WTC11 (cell line): ENCODE results near the gene CCDC149. TPM values are rescaled to one million over a fixed set of nuclear protein-coding genes. Genes with fewer than 3 reads are reported as not detected.

Experiments
- ATAC-seq: fragments of 200-7000 bp; cut with Tn5 transposase; 2 replicates; pipeline ENCODE4 v1.10.0; 2021; ENCODE audit warnings: mild to moderate bottlenecking, moderate library complexity
- CTCF ChIA-PET: fragments of 300-600 bp; sonication (Branson Sonifier 250); formaldehyde crosslinking; loops from one replicate; lab custom pipeline; 2021; ENCODE audit warnings: antibody characterized with exemption; lab: Charles Lee
- POLR2A ChIA-PET: fragments of 350-600 bp; sonication (Branson Sonifier 250); formaldehyde crosslinking; loops from one replicate; lab custom pipeline; 2021; ENCODE audit warnings: antibody characterized with exemption; lab: Charles Lee
- DNase-seq: peaks from one replicate; pipeline ENCODE4 v3.0.0; 2021; ENCODE audit warnings: low spot score
- H3K27ac Mint-ChIP-seq: 2 replicates; pipeline ENCODE4 v1.8.0; 2021; ENCODE audit warnings: mixed read lengths
- H3K27me3 Mint-ChIP-seq: 2 replicates; pipeline ENCODE4 v1.8.0; 2021; ENCODE audit warnings: low read depth, mild to moderate bottlenecking, moderate library complexity, mixed read lengths
- H3K36me3 Mint-ChIP-seq: 2 replicates; pipeline ENCODE4 v1.8.0; 2021; ENCODE audit warnings: mixed read lengths
- H3K4me1 Mint-ChIP-seq: 2 replicates; pipeline ENCODE4 v1.8.0; 2022; ENCODE audit warnings: mixed read lengths
- H3K4me3 Mint-ChIP-seq: 2 replicates; pipeline ENCODE4 v1.8.0; 2021; ENCODE audit warnings: mild to moderate bottlenecking, moderate library complexity, mixed read lengths
- H3K9me3 Mint-ChIP-seq: 2 replicates; pipeline ENCODE4 v1.8.0; 2021; ENCODE audit warnings: mixed read lengths
- AFF4 ChIP-seq: sonication (generic); formaldehyde crosslinking; IDR thresholded peaks from 2 replicates; pipeline ENCODE4 v1.8.1; 2023; ENCODE audit warnings: mild to moderate bottlenecking, missing genetic modification reagents, borderline replicate concordance
- AR ChIP-seq: fragments of 250-450 bp; sonication (Bioruptor Pico); IDR thresholded peaks from 2 replicates; pipeline ENCODE4 v1.9.0; 2021; ENCODE audit warnings: mild to moderate bottlenecking
- ETV6 ChIP-seq: sonication (generic); formaldehyde crosslinking; IDR thresholded peaks from 2 replicates; pipeline ENCODE4 v1.8.1; 2022; ENCODE audit warnings: mild to moderate bottlenecking, missing genetic modification reagents
- IRF2 ChIP-seq: sonication (generic); formaldehyde crosslinking; IDR thresholded peaks from 2 replicates; pipeline ENCODE4 v1.8.0; 2022; ENCODE audit warnings: low read depth, missing genetic modification reagents, borderline replicate concordance
- SMAD3 ChIP-seq: sonication (generic); formaldehyde crosslinking; IDR thresholded peaks from 2 replicates; pipeline ENCODE4 v1.8.0; 2022; ENCODE audit warnings: missing genetic modification reagents, mild to moderate bottlenecking, borderline replicate concordance
- SMAD4 ChIP-seq: sonication (generic); formaldehyde crosslinking; IDR thresholded peaks from 2 replicates; pipeline ENCODE4 v1.8.0; 2022; ENCODE audit warnings: mild to moderate bottlenecking, missing genetic modification reagents
- ZBTB21 ChIP-seq: sonication (generic); formaldehyde crosslinking; IDR thresholded peaks from 2 replicates; pipeline ENCODE4 v1.8.1; 2023; ENCODE audit warnings: mild to moderate bottlenecking, missing genetic modification reagents, borderline replicate concordance
- ZNF121 ChIP-seq: sonication (generic); formaldehyde crosslinking; IDR thresholded peaks from 2 replicates; pipeline ENCODE4 v1.8.0; 2023; ENCODE audit warnings: missing genetic modification reagents
- ZNF232 ChIP-seq: sonication (generic); formaldehyde crosslinking; IDR thresholded peaks from 2 replicates; pipeline ENCODE4 v1.8.0; 2022; ENCODE audit warnings: mild to moderate bottlenecking, missing genetic modification reagents
- total RNA-seq: library from RNA; stranded (reverse); gene quantifications from 3 replicates; pipeline ENCODE4 v1.2.3, GENCODE V29; 2021
- TF ChIP-seq, protein P1 (sequence below): sonication (generic); formaldehyde crosslinking; IDR thresholded peaks from 2 replicates; pipeline ENCODE4 v1.8.0; 2023; ENCODE audit warnings: missing genetic modification reagents, mild to moderate bottlenecking, borderline replicate concordance
- TF ChIP-seq, protein P2 (sequence below): sonication (generic); formaldehyde crosslinking; IDR thresholded peaks from 2 replicates; pipeline ENCODE4 v1.8.1; 2023; ENCODE audit warnings: mild to moderate bottlenecking, moderate library complexity, missing genetic modification reagents
- TF ChIP-seq, protein P3 (sequence below): fragments of 250-450 bp; sonication (Bioruptor Pico); IDR thresholded peaks from 2 replicates; pipeline ENCODE4 v1.8.0; 2021; ENCODE audit warnings: mild to moderate bottlenecking
- TF ChIP-seq, protein P4 (sequence below): fragments of 250-450 bp; sonication (Bioruptor Pico); IDR thresholded peaks from 2 replicates; pipeline ENCODE4 v2.1.2; 2022; ENCODE audit warnings: mild to moderate bottlenecking, moderate library complexity
- TF ChIP-seq, protein P5 (sequence below): sonication (generic); formaldehyde crosslinking; IDR thresholded peaks from 2 replicates; pipeline ENCODE4 v1.8.1; 2023; ENCODE audit warnings: mild to moderate bottlenecking, missing genetic modification reagents
- TF ChIP-seq, protein P6 (sequence below): sonication (generic); formaldehyde crosslinking; conservative IDR thresholded peaks from 2 replicates; pipeline ENCODE4 v1.8.1; 2022; ENCODE audit warnings: mild to moderate bottlenecking, missing genetic modification reagents
- TF ChIP-seq, protein P7 (sequence below): sonication (generic); formaldehyde crosslinking; IDR thresholded peaks from 2 replicates; pipeline ENCODE4 v1.8.0; 2023; ENCODE audit warnings: mild to moderate bottlenecking, missing genetic modification reagents

The CCDC149 gene
- total RNA-seq, 1 experiment from 2014 or later = 3.9 TPM

GRCh38 chr4:24771241-24771640, 141.6 kb downstream of the CCDC149 start:
- Mint-ChIP-seq H3K9me3 (peaks cover 14% of the 10 kb centered on the region), H3K27ac (no peak overlapping the region), H3K4me1 (peaks cover 16% of the 10 kb centered on the region), H3K36me3 (no peaks in the 10 kb centered on the region), H3K4me3 (no peak overlapping the region), H3K27me3 (no peaks in the 10 kb centered on the region; the same call in 1 of the 2 replicates)
- POLR2A ChIA-PET = no interaction called here
- CTCF ChIA-PET = no interaction called here
- ATAC-seq = no peak
- DNase-seq = no peak
- TF ChIP-seq, protein P1, sequence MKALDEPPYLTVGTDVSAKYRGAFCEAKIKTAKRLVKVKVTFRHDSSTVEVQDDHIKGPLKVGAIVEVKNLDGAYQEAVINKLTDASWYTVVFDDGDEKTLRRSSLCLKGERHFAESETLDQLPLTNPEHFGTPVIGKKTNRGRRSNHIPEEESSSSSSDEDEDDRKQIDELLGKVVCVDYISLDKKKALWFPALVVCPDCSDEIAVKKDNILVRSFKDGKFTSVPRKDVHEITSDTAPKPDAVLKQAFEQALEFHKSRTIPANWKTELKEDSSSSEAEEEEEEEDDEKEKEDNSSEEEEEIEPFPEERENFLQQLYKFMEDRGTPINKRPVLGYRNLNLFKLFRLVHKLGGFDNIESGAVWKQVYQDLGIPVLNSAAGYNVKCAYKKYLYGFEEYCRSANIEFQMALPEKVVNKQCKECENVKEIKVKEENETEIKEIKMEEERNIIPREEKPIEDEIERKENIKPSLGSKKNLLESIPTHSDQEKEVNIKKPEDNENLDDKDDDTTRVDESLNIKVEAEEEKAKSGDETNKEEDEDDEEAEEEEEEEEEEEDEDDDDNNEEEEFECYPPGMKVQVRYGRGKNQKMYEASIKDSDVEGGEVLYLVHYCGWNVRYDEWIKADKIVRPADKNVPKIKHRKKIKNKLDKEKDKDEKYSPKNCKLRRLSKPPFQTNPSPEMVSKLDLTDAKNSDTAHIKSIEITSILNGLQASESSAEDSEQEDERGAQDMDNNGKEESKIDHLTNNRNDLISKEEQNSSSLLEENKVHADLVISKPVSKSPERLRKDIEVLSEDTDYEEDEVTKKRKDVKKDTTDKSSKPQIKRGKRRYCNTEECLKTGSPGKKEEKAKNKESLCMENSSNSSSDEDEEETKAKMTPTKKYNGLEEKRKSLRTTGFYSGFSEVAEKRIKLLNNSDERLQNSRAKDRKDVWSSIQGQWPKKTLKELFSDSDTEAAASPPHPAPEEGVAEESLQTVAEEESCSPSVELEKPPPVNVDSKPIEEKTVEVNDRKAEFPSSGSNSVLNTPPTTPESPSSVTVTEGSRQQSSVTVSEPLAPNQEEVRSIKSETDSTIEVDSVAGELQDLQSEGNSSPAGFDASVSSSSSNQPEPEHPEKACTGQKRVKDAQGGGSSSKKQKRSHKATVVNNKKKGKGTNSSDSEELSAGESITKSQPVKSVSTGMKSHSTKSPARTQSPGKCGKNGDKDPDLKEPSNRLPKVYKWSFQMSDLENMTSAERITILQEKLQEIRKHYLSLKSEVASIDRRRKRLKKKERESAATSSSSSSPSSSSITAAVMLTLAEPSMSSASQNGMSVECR (CRISPR knock-in tag) = no peak
- TF ChIP-seq AFF4 (CRISPR knock-in tag) (no peak), ETV6 (CRISPR knock-in tag) (no peak), SMAD3 (no peak), IRF2 (no peak), ZNF121 (CRISPR knock-in tag) (no peak), ZNF232 (CRISPR knock-in tag) (no peak), ZBTB21 (CRISPR knock-in tag) (no peak), SMAD4 (CRISPR knock-in tag) (no peak), AR (CRISPR knock-in tag) (no peak)
- TF ChIP-seq, protein P2, sequence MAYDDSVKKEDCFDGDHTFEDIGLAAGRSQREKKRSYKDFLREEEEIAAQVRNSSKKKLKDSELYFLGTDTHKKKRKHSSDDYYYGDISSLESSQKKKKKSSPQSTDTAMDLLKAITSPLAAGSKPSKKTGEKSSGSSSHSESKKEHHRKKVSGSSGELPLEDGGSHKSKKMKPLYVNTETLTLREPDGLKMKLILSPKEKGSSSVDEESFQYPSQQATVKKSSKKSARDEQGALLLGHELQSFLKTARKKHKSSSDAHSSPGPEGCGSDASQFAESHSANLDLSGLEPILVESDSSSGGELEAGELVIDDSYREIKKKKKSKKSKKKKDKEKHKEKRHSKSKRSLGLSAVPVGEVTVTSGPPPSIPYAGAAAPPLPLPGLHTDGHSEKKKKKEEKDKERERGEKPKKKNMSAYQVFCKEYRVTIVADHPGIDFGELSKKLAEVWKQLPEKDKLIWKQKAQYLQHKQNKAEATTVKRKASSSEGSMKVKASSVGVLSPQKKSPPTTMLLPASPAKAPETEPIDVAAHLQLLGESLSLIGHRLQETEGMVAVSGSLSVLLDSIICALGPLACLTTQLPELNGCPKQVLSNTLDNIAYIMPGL = no peak
- TF ChIP-seq, protein P3, sequence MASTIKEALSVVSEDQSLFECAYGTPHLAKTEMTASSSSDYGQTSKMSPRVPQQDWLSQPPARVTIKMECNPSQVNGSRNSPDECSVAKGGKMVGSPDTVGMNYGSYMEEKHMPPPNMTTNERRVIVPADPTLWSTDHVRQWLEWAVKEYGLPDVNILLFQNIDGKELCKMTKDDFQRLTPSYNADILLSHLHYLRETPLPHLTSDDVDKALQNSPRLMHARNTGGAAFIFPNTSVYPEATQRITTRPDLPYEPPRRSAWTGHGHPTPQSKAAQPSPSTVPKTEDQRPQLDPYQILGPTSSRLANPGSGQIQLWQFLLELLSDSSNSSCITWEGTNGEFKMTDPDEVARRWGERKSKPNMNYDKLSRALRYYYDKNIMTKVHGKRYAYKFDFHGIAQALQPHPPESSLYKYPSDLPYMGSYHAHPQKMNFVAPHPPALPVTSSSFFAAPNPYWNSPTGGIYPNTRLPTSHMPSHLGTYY (CRISPR knock-in tag) = no peak
- TF ChIP-seq, protein P4, sequence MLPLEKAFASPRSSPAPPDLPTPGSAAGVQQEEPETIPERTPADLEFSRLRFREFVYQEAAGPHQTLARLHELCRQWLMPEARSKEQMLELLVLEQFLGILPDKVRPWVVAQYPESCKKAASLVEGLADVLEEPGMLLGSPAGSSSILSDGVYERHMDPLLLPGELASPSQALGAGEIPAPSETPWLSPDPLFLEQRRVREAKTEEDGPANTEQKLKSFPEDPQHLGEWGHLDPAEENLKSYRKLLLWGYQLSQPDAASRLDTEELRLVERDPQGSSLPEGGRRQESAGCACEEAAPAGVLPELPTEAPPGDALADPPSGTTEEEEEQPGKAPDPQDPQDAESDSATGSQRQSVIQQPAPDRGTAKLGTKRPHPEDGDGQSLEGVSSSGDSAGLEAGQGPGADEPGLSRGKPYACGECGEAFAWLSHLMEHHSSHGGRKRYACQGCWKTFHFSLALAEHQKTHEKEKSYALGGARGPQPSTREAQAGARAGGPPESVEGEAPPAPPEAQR = no peak
- TF ChIP-seq, protein P5, sequence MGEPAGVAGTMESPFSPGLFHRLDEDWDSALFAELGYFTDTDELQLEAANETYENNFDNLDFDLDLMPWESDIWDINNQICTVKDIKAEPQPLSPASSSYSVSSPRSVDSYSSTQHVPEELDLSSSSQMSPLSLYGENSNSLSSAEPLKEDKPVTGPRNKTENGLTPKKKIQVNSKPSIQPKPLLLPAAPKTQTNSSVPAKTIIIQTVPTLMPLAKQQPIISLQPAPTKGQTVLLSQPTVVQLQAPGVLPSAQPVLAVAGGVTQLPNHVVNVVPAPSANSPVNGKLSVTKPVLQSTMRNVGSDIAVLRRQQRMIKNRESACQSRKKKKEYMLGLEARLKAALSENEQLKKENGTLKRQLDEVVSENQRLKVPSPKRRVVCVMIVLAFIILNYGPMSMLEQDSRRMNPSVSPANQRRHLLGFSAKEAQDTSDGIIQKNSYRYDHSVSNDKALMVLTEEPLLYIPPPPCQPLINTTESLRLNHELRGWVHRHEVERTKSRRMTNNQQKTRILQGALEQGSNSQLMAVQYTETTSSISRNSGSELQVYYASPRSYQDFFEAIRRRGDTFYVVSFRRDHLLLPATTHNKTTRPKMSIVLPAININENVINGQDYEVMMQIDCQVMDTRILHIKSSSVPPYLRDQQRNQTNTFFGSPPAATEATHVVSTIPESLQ (CRISPR knock-in tag) = no peak
- TF ChIP-seq, protein P6, sequence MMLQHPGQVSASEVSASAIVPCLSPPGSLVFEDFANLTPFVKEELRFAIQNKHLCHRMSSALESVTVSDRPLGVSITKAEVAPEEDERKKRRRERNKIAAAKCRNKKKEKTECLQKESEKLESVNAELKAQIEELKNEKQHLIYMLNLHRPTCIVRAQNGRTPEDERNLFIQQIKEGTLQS (CRISPR knock-in tag) = no peak
- TF ChIP-seq, protein P7, sequence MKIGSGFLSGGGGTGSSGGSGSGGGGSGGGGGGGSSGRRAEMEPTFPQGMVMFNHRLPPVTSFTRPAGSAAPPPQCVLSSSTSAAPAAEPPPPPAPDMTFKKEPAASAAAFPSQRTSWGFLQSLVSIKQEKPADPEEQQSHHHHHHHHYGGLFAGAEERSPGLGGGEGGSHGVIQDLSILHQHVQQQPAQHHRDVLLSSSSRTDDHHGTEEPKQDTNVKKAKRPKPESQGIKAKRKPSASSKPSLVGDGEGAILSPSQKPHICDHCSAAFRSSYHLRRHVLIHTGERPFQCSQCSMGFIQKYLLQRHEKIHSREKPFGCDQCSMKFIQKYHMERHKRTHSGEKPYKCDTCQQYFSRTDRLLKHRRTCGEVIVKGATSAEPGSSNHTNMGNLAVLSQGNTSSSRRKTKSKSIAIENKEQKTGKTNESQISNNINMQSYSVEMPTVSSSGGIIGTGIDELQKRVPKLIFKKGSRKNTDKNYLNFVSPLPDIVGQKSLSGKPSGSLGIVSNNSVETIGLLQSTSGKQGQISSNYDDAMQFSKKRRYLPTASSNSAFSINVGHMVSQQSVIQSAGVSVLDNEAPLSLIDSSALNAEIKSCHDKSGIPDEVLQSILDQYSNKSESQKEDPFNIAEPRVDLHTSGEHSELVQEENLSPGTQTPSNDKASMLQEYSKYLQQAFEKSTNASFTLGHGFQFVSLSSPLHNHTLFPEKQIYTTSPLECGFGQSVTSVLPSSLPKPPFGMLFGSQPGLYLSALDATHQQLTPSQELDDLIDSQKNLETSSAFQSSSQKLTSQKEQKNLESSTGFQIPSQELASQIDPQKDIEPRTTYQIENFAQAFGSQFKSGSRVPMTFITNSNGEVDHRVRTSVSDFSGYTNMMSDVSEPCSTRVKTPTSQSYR (CRISPR knock-in tag) = no peak
